UCSD-AML1 (cell line): ENCODE measurements around the gene SLC9B2.
A peak's percentile ranks its signal among the peaks of the same experiment; 100 is the strongest.

Source experiments
- DNase-seq: peaks from one replicate; lab custom pipeline; 2025; ENCODE audit not compliant: unreplicated experiment; lab: John Stamatoyannopoulos, UW

The SLC9B2 gene, protein sequence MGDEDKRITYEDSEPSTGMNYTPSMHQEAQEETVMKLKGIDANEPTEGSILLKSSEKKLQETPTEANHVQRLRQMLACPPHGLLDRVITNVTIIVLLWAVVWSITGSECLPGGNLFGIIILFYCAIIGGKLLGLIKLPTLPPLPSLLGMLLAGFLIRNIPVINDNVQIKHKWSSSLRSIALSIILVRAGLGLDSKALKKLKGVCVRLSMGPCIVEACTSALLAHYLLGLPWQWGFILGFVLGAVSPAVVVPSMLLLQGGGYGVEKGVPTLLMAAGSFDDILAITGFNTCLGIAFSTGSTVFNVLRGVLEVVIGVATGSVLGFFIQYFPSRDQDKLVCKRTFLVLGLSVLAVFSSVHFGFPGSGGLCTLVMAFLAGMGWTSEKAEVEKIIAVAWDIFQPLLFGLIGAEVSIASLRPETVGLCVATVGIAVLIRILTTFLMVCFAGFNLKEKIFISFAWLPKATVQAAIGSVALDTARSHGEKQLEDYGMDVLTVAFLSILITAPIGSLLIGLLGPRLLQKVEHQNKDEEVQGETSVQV

DNA sequence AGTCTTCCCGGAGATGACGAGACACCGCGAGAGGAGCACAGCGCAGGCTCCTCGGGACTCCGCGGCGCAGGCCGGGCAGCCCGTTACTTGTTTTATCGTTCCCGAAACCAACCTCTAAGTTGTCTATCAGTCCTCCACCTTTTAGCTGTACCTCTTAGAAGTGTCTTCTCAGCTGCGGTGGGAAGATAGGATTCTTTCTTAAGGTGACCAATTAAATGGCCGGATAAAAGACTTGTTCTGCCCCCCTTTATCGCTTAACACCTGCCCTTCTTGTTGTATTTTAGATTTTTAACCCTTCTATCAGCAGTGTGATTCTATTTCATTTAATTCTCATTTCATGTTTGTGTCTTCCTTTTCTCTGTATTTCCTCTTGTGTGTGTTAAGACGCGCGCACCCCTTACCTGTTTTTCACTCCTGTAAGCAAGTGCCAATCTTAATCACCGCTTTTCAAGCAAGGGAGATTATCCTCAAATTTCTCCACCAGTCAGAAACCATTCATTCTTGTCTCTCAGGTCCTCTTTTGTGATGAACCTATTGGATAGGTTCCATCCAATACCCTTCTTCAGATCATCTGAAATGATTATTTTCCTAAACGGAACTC lies at the start of gene SLC9B2:
Gene SLC9B2, minus strand, starts transcription at position 15 of the 601 bp plus-strand sequence. CDS start 9,211 bp downstream, outside the sequence.
- DNase-seq, result no peak

DNA sequence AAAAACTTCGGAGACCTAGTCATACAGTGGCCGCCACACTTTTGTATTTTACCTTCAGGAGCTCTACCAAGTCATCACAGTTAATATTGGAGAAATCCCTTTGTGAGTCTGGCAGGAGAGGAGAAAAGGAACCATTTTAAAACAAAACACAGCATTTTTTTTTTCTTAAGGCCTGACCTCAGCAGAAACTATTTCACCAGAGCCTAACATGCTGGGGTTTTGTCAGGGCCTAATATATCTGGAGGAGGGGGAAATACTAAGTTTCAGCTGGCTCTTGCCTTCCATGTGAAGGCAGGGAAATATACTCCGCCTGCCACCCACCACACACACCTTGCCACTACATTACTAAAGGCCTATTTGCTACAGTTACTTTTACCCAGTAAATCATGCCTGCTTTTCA lies 49.6 kb upstream of the SLC9B2 start:
- no peak for DNase-seq

DNA sequence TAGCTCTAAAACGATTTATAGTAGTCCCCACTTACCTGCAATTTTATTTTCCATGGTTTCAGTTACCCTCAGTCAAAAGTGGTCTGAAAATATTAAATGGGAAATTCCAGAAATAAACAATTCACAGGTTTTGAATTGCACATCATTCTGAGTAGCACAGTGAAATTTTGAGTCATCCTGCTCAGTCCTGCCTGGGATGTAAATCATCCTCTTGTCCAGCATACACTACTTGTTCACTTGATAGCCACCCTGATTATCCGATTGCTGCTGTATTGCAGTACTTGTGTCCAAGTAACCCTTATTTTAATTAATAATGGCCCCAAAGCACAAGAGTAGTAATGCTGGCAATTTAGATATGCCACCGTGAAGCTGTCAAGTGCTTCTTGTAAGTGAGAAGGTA lies 46.6 kb upstream of the SLC9B2 start:
- DNase-seq, result no peak

DNA sequence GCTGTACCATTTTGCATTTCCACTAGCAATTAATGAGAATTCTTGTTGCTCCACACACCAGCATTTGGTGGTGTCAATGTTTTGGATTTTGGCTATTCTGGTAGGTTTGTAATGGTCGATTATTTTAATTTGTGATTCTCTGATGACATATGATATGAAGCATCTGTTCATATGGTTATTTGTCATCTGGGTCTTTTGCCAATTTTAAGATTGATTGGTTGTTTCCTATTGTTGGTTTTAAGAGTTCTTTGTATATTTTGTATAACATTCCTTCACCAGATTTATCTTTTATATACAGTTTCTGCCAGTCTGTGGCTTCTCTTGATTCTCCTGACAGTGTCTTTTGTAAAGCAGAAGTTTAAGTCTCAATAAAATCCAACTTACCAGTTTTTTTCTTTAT lies 41.6 kb upstream of the SLC9B2 start:
- no peak for DNase-seq

DNA sequence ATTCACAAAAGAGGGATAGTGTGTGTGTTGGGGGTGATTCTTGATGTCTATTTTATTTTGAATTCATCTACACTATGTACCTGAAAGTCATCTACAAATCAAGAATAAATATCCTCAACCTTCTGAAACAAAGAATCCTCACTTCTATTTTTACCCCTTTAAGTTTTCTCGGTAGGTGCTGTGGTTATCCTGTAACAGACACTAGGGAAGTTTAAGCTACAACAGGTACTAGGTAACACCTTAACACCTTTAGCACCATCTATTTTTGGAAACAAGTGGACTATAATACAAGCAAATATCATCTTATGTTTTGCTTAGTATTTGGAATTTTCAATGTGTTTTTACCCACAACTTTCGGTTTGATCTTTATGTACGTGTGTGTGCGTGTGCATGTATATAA lies 35.0 kb upstream of the SLC9B2 start:
- no peak for DNase-seq

DNA sequence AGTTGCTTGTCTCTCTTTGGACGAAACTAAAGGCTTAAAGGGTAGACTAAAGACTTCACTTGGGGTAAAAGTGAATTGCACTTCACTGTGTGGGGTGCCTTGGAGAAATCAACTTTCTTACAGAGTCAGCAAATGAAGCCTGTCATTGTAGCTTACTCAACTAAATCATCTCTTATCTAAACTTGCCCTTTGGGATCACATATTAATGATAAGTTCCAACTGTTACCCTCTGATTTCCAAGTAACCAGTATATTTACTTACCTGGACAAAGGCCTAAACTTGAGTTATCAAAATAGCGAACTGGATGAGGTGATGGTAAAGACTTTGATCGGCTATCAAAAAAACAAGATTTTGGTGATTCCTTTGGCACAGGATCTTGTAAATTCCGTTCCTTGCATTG lies 32.0 kb upstream of the SLC9B2 start:
- DNase-seq, result no peak

DNA sequence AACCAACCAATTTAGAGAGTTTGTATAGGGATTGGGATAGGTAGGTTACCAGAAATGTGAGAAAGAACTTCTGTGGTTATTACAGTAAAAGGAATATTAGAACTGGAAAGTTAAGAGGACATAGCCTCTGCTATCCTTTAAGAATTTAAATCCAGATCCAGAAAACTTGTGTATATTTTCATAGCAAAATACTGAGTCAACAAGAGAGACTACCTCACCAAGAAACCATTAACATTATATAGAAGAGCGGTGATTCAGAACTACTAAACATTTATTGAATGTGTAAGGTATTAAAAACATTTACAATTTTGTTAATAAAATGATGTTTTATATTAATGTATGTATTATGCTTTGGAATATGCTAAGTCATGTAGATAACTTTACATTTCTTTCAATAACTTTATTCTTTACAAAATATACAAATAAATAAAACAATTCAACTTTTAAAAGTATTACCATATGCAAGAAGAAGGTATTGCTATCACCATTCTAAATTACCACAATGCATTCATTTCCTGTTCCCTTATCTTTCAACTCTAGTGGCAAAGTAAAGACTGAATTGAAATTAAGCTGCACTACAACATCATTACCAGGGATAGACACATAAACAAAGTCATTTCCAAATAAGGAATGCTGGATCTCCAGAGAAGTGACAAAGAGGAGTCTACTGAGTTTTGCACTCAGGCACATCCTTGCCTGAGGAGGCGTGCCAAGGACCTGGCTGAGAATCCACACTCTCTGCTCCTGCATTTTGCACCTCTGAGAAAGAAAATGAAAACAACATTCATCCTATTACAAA lies 29.2 kb upstream of the SLC9B2 start:
- no peak for DNase-seq

DNA sequence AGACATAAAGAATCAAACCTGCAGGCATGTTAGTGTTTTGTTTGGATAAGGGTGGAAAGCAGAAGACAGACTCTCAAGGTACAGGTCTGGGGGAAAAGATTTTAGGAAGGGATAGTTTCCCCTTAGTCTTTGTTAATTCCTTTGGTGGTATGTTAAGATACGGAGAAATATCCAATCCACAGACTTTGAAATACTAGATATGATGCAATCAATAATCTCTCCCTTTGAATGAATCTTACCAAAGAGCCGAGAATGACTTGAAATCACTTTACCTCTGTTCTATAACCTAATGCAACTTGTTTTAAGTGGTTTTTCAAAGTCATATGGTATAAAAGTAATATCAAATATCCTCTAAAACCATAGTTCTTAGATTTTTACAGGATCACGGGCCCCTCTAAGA lies 28.3 kb upstream of the SLC9B2 start:
- no peak for DNase-seq

DNA sequence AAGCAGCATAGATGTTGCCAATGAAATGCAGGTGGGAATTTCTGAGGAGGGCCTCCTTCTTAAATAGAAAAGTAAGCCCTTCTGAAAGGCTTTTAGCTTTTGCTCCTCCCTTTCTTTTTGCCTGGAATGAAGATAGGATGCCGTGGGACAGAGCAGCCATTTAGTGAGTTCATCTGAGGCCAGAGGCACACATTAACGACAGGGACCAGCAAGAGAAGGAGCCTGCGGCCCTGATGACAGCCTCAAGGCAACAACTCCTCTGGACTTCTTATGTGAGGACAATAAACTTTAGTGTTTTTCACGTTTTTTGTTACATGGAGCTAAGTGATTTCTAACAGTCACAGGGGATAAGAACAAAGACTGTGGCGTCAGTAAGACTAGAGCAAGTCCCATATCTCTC lies 24.1 kb upstream of the SLC9B2 start:
- DNase-seq, result no peak

DNA sequence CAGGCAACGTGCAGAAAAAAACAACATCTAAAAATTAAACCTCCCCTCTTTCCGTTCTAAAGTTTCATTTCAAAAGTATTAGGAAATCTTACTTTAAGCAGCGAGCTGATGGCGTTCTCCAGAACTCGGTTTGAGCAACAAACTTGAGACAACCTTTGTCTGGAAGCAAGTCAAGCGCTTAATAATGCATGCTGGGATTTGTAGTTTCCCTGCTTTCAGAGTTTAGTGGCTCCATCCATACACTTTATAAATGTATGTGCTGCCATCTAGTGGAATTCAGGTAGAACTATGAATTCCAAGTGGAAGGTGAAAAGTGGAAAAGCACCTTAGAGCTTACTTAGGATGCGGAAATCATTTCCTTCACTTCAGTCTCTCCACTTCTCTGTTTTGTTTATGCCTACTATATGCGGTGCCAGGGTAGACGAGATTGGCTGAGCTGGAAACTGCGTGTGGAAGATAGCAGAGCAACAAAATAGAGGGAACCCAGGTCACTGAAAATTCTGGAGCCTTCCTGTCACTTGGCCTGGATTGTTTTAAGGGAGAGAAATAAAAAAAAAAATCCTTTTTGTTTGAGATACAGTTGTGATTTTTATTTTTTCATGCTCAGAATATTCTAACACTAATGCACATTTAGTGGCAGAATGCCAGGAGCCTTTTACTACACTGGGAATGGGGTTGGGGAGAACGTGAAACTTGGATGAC lies 23.3 kb upstream of the SLC9B2 start, which contains the start of gene BDH2:
Gene BDH2, minus strand, starts transcription at position 144 of the 702 bp plus-strand sequence. CDS start 3,580 bp downstream, outside the sequence.
- DNase-seq, result peak; percentile 14

DNA sequence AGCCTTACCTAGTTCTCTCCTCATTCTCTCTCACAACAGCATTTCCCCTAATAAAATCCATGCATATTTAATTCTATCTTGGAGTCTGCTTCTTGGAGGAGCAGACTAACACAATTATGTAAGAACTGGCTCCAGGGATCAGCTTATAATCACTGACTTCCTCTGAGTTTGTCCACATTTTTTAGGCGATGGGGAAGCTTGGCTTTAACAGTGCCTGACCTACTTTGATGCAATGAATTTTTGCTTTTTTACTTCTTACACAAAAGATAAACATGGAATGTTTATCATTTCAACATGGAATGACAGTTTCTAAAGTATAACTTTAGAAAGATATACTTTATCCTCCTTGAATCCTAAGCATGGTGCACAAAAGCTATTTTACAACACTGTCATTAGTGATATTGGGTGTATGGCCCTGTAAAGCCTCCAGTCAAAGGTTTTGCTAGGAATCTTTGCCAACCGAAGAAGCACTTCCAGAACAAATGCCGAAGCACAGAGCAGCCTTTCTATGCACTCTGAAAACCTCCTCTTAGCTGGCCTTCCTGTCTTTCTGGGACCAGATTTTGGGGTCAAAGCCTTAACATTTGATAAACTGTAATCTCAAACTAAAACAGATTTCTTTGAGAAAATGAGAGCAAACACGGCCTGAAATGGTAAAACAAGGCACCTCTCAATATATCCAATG lies 22.3 kb upstream of the SLC9B2 start:
- DNase-seq, result no peak

DNA sequence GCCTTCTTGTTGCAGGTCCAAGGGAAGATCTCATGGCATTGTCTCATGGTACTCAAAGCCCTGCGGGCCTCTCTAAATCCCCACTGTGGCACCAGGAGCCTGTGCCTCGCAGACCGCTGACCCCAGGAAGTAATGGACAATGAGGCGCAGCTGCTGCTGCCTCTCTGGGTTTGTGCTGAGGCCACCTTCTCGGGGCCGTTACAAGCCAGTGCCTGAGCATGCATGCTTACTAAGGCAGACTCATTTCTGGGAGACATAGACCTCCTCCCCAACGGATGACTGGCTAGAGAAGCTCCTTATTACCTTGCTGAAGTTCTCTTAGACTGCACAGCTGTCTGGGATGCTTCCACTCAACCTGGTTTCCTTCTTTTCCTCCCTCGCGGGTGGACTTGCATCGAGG lies 21.8 kb upstream of the SLC9B2 start:
- no peak for DNase-seq

DNA sequence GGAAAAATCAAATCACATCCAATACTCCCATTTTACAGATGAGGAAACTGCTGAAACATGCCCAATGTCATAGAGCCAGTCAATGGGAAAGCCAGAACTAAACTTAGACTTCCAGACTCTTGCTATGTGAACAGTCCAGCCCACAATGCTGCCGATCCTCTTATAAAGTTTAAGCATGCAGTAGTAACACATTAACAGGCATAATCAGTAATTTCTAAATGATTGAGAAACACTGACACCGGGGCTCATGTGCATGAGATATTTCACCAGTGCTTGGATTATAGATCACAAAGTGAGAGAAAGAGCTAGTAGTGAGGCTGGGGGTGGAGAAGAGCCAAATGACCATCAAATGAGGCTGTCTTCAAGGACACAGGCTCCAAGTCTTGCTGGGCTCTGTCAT lies 20.6 kb upstream of the SLC9B2 start:
- no peak for DNase-seq

DNA sequence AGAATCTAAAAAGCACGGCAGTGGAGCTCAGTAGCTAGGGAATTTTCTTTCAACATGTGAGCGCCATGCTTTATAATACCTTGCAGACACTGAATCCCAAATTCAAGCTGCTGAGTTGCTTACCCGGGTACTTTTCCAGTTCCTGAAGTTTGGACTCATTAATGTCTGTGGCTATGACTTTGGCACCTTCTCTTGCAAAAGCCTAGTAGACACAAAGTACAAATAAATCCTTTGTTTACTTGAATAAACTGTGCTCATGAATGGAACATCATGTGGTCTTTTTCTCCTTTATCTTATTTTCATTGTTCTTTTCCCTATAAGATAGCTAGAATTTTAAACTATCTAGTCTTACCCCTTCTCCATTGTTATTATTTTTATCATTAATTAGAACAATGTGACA lies 18.5 kb upstream of the SLC9B2 start:
- no peak for DNase-seq

DNA sequence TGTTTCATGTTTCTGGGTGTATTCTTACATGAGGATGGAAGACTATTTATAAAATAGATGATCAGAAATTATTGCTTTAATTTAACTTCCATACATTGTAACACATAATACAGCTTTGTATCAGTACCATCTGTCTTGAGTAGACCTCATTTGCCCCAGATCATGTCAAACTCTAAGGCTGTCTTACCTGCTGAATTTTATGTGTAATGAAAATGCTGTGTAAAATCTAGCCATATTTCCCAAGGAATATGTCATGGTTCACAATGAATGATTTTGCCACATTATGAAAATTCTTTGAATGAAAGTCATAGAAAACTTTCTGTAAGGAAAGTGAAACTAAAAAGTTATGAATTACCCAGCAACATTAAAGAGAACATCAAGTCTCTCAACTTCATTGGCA lies 15.7 kb upstream of the SLC9B2 start:
- no peak for DNase-seq

DNA sequence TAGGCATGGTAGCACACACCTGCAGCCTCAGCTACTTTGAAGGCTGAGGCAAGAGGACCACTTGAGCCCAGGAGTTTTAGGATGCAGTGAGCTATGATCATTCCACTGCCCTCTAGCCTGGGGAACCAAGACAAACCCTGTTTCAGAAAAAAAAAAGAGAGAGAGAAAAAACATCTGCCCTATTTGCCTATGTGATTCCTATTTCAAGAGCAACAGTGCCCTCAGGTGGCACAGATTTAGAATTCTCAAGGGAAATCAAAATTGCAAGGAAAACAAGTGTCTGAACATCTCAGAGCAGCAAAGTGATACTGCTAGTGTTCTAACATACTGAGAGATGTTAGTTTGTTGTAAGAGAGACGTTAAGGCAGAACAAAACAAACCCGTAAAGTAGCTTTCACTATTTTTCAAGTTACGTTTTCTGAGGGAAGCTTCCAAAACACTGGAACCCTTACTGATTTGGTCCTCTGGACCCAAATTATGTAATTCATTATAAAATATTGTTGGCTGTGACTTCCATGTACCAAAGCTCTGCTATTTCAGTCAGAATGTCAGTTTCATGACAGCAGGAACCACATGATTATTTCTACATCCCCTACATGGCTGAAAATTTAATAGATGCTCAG lies 15.2 kb upstream of the SLC9B2 start:
- DNase-seq, result no peak

DNA sequence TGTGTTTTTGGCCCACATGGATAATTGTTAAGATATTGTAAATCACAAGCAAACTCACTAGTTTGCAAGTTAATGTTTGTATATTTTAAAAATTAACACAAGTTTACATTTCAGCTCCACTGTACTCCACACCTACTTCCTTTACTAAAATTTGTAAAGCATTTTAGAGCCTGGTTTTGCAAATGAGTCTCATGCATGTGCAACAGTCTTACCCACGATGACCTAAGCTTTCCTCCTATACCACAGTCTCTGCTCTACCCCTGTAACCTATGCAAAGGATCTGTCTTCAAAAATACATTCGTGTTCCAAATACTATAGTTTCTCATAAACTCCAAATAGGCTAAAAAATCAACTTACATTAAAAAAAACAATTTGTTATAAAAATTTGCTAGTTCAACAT lies 12.9 kb upstream of the SLC9B2 start:
- DNase-seq, result no peak

DNA sequence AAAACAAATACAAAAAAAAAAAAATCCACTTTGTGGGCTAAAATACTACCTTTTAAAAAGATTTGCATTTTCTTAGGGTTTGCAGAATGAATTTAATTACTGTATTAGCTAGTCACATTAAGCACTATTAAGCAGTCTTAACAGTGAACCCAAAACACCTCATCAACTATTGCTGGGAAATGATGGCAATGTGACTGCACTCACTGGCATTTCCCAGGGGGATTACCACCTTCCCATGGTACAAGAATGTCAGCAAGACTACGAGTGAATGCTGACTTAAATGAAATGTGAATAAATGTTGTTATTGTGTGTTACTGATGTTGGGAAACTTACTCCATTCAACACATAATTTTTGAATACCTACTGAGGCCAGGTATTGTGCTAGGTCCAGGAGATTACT lies 10.0 kb upstream of the SLC9B2 start:
- DNase-seq, result no peak

DNA sequence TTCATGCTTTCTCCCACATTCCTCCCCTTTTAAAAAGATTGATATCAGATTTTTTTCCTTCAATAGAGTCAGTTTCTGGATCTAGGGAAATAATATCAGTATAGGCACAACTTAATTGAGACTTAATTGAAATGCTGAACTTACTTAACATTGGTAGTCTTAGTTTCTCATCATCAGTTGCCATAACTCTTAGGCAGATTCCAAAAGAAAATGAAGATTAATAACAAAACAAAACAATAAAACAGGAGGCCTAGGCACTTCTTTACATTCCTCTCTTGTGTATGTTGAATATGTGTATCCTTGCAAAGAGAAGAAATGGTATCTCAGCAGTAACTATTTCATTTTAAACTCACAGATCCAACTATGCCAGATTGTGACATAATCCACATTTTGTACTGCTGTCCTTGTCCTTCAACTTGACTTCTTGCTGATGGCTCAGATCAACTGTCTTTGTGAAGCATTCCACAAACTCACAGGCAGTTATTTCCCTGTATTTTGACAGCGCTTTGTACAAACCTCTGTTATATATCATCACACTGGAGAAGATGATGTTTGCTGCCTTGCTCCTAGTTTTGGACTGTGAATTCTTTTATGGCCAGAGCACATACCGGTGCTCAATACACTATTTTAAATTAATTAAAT lies 9.1 kb upstream of the SLC9B2 start:
- DNase-seq, result no peak
